Measurements from ENCODE around the gene PTH2R. TPM values are rescaled to one million over a fixed set of nuclear protein-coding genes. Genes with fewer than 3 reads are reported as not detected.

PTH2R gene
- not detected for total RNA-seq
- long read RNA-seq, result 0 reads

GRCh38 chr2:208406474-208407451, at the start of gene PTH2R:
TSS of gene PTH2R (plus strand) at chr2:208406792. CDS start at chr2:208407044, 252 bp downstream.
- H3K4me3 ChIP-seq, result peak within 1 kb of the TSS; percentile 52
- no peaks in the 10 kb centered on the region for H3K9me3 ChIP-seq (replicated peaks)
- peaks cover 12% of the 10 kb centered on the region for H3K4me1 ChIP-seq
- DNase-seq, result no peak
- H3K36me3 ChIP-seq, result no peaks in the 10 kb centered on the region
- H3K27me3 ChIP-seq (ENCODE audit: low read depth), result peaks cover 100% of the 10 kb centered on the region
- no peak within 1 kb of the TSS for H3K27ac ChIP-seq (replicated peaks)
- TF ChIP-seq CTCF (IDR thresholded peaks at IDR 0.05; ENCODE audit: borderline replicate concordance), result no peak
- intact Hi-C loops (cut with micrococcal nuclease), result no loop called here

GRCh38 chr2:208356846-208357574, 49.6 kb upstream of the PTH2R start:
- no peaks in the 10 kb centered on the region for H3K27me3 ChIP-seq (ENCODE audit: low read depth)
- TF ChIP-seq CTCF (IDR thresholded peaks at IDR 0.05; ENCODE audit: borderline replicate concordance), result no peak
- no peak overlapping the region for H3K4me3 ChIP-seq
- DNase-seq, result no peak
- no peaks in the 10 kb centered on the region for H3K9me3 ChIP-seq (replicated peaks)
- no peak overlapping the region for H3K27ac ChIP-seq (replicated peaks)
- intact Hi-C loops (cut with micrococcal nuclease), result no loop called here
- peaks cover 7% of the 10 kb centered on the region for H3K4me1 ChIP-seq
- peaks cover 54% of the 10 kb centered on the region for H3K36me3 ChIP-seq

- DNase-seq, result no peak
- H3K27ac ChIP-seq (replicated peaks), result no peak overlapping the region
- no peaks in the 10 kb centered on the region for H3K4me1 ChIP-seq
- no peak overlapping the region for H3K4me3 ChIP-seq
- TF ChIP-seq CTCF (IDR thresholded peaks at IDR 0.05; ENCODE audit: borderline replicate concordance), result no peak
- intact Hi-C loops (cut with micrococcal nuclease), result no loop called here
- H3K27me3 ChIP-seq (ENCODE audit: low read depth), result no peaks in the 10 kb centered on the region
- H3K9me3 ChIP-seq (replicated peaks), result peaks cover 3% of the 10 kb centered on the region
- peaks cover 34% of the 10 kb centered on the region for H3K36me3 ChIP-seq
Observed at GRCh38 chr2:208358758-208359631, 47.6 kb upstream of the PTH2R start.

GRCh38 chr2:208359632-208359986, 47.0 kb upstream of the PTH2R start:
- H3K4me1 ChIP-seq, result no peaks in the 10 kb centered on the region
- no peak for DNase-seq
- peaks cover 9% of the 10 kb centered on the region for H3K9me3 ChIP-seq (replicated peaks)
- TF ChIP-seq CTCF (IDR thresholded peaks at IDR 0.05; ENCODE audit: borderline replicate concordance), result no peak
- intact Hi-C loops (cut with micrococcal nuclease), result no loop called here
- no peaks in the 10 kb centered on the region for H3K27me3 ChIP-seq (ENCODE audit: low read depth)
- no peak overlapping the region for H3K27ac ChIP-seq (replicated peaks)
- H3K36me3 ChIP-seq, result peaks cover 28% of the 10 kb centered on the region
- H3K4me3 ChIP-seq, result no peak overlapping the region
